ENCODE data around the gene TEKT1. TPM values are rescaled to one million over a fixed set of nuclear protein-coding genes. Genes with fewer than 3 reads are reported as not detected.

TEKT1 gene
- total RNA-seq, 1 experiment from 2014 or later, result not detected

DNA sequence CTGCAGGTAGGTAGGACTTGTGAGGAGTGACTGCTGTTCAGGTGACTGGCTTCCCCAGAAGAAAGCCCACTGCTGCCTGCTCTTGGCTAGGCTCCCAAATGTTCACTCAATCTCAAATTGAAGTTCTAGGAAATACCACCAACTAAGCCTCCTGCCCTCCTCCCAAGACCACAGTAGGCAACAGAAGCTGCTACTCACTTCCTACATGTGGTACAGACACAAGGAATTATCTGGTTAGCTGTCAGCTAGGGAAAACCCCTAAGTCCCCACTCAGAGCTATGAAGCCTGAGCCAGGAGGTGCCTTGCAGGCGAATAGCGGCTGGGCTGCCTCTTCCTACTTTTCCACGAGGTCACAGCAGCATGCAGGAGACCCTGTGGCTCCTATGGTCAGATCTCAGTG, 50.6 kb downstream of the TEKT1 start:
- DNase-seq, result no peak
- H3K4me1 ChIP-seq, result no peaks in the 10 kb centered on the region
- ChIA-PET POLR2A (no interaction called here), CTCF (no interaction called here)
- no peaks in the 10 kb centered on the region for H3K27me3 Mint-ChIP-seq (ENCODE audit: insufficient read depth, unreplicated experiment)
- no peak overlapping the region for H3K4me3 Mint-ChIP-seq (ENCODE audit: unreplicated experiment)
- TF ChIP-seq, protein P1, sequence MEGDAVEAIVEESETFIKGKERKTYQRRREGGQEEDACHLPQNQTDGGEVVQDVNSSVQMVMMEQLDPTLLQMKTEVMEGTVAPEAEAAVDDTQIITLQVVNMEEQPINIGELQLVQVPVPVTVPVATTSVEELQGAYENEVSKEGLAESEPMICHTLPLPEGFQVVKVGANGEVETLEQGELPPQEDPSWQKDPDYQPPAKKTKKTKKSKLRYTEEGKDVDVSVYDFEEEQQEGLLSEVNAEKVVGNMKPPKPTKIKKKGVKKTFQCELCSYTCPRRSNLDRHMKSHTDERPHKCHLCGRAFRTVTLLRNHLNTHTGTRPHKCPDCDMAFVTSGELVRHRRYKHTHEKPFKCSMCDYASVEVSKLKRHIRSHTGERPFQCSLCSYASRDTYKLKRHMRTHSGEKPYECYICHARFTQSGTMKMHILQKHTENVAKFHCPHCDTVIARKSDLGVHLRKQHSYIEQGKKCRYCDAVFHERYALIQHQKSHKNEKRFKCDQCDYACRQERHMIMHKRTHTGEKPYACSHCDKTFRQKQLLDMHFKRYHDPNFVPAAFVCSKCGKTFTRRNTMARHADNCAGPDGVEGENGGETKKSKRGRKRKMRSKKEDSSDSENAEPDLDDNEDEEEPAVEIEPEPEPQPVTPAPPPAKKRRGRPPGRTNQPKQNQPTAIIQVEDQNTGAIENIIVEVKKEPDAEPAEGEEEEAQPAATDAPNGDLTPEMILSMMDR (IDR thresholded peaks at IDR 0.05; ENCODE audit: insufficient read depth in 1 of 2, low read depth in 1 of 2, low read length in 1 of 2, severe bottlenecking in 1 of 2, unreplicated experiment in 1 of 2), result no peak
- no peaks in the 10 kb centered on the region for H3K4me1 Mint-ChIP-seq (ENCODE audit: low read depth, unreplicated experiment)
- H3K36me3 Mint-ChIP-seq (ENCODE audit: insufficient read depth, unreplicated experiment), result no peaks in the 10 kb centered on the region
- intact Hi-C loops (cut with micrococcal nuclease; ENCODE audit: unreplicated experiment), result no loop called here
- no peak overlapping the region for H3K4me3 ChIP-seq (ENCODE audit: low read depth, low read length)
- H3K27me3 ChIP-seq (replicated peaks; ENCODE audit: control insufficient read depth, insufficient read depth, low read length), result no peaks in the 10 kb centered on the region
- H3K9me3 ChIP-seq, result no peaks in the 10 kb centered on the region
- BruUV-seq (replicated peaks), result no TSS peak
- H3K36me3 ChIP-seq (ENCODE audit: control insufficient read depth, insufficient read depth, low read length), result no peaks in the 10 kb centered on the region
- no peaks in the 10 kb centered on the region for H3K9me3 Mint-ChIP-seq (ENCODE audit: unreplicated experiment)
- H3K27ac Mint-ChIP-seq (ENCODE audit: unreplicated experiment), result no peak overlapping the region

DNA sequence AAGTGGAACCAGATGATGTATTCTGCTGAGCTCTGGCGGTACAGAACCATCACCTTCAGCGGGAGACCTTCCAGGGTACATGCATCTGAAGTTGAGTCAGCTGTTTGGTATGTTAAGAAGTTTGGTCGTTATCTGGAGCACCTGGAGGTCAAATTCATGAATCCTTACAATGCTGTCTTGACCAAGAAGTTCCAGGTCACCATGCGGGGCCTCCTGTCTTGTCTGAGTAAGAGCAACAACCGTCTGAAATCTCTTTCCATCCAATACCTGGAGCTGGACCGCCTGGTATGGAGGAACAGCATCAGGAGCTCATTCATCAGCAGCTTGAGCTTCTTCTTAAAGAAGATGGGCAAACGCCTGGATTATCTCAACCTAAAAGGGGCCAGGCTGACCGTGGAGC, 51.5 kb downstream of the TEKT1 start:
- no peaks in the 10 kb centered on the region for H3K27me3 ChIP-seq (replicated peaks; ENCODE audit: control insufficient read depth, insufficient read depth, low read length)

DNA sequence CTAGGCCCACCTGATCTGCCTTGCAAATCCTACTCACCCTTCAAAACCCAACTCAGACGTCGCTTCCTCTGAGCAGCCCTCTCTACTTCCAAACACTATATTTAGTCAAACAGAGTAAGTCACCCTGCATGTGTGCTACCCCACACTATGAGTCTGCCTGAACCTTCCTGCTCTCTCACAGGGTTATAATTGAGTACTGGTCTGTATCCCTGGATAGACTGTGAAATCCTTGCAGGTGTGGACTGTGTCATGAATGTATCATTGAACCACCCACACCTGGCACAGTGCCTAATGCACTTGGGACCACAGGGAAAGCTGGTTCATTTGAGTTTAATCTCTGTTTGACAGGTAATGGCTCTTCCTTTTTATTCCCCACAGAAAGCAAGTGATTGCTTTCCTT, 52.1 kb downstream of the TEKT1 start:
- no peak overlapping the region for H3K27ac Mint-ChIP-seq (ENCODE audit: unreplicated experiment)
- no peaks in the 10 kb centered on the region for H3K4me1 Mint-ChIP-seq (ENCODE audit: low read depth, unreplicated experiment)
- DNase-seq, result no peak
- no peak overlapping the region for H3K4me3 ChIP-seq (ENCODE audit: low read depth, low read length)
- no peaks in the 10 kb centered on the region for H3K36me3 ChIP-seq (ENCODE audit: control insufficient read depth, insufficient read depth, low read length)
- POLR2A ChIA-PET, result no interaction called here
- H3K4me1 ChIP-seq, result no peaks in the 10 kb centered on the region
- no peaks in the 10 kb centered on the region for H3K27me3 Mint-ChIP-seq (ENCODE audit: insufficient read depth, unreplicated experiment)
- CTCF ChIA-PET, result interaction anchor here (0.6 kb wide), 1 partner anchor 8 kb away, joined by 4 read pairs; no protein-coding TSS in a partner anchor
- H3K9me3 Mint-ChIP-seq (ENCODE audit: unreplicated experiment), result no peaks in the 10 kb centered on the region
- no peaks in the 10 kb centered on the region for H3K9me3 ChIP-seq
- no peak overlapping the region for H3K4me3 Mint-ChIP-seq (ENCODE audit: unreplicated experiment)
- H3K27me3 ChIP-seq (replicated peaks; ENCODE audit: control insufficient read depth, insufficient read depth, low read length), result no peaks in the 10 kb centered on the region
- intact Hi-C loops (cut with micrococcal nuclease; ENCODE audit: unreplicated experiment), result no loop called here
- H3K36me3 Mint-ChIP-seq (ENCODE audit: insufficient read depth, unreplicated experiment), result no peaks in the 10 kb centered on the region
- BruUV-seq (replicated peaks), result no TSS peak
- TF ChIP-seq, protein P1 (IDR thresholded peaks at IDR 0.05; ENCODE audit: insufficient read depth in 1 of 2, low read depth in 1 of 2, low read length in 1 of 2, severe bottlenecking in 1 of 2, unreplicated experiment in 1 of 2), result no peak

More for the DNA sequence above, 51.5 kb downstream of the TEKT1 start:
- no peaks in the 10 kb centered on the region for H3K9me3 Mint-ChIP-seq (ENCODE audit: unreplicated experiment)
- TF ChIP-seq, protein P1 (IDR thresholded peaks at IDR 0.05; ENCODE audit: insufficient read depth in 1 of 2, low read depth in 1 of 2, low read length in 1 of 2, severe bottlenecking in 1 of 2, unreplicated experiment in 1 of 2), result no peak
- no peaks in the 10 kb centered on the region for H3K27me3 Mint-ChIP-seq (ENCODE audit: insufficient read depth, unreplicated experiment)
- no peaks in the 10 kb centered on the region for H3K36me3 Mint-ChIP-seq (ENCODE audit: insufficient read depth, unreplicated experiment)
- no peaks in the 10 kb centered on the region for H3K36me3 ChIP-seq (ENCODE audit: control insufficient read depth, insufficient read depth, low read length)
- no peak overlapping the region for H3K4me3 Mint-ChIP-seq (ENCODE audit: unreplicated experiment)
- DNase-seq, result no peak
- POLR2A ChIA-PET, result no interaction called here
- H3K4me1 ChIP-seq, result no peaks in the 10 kb centered on the region
- BruUV-seq (replicated peaks), result no TSS peak
- intact Hi-C loops (cut with micrococcal nuclease; ENCODE audit: unreplicated experiment), result no loop called here
- H3K4me3 ChIP-seq (ENCODE audit: low read depth, low read length), result no peak overlapping the region
- CTCF ChIA-PET, result no interaction called here
- no peaks in the 10 kb centered on the region for H3K9me3 ChIP-seq
- no peak overlapping the region for H3K27ac Mint-ChIP-seq (ENCODE audit: unreplicated experiment)
- H3K4me1 Mint-ChIP-seq (ENCODE audit: low read depth, unreplicated experiment), result no peaks in the 10 kb centered on the region
